Activated CD4-positive, alpha-beta T cell treated with anti-CD3 and anti-CD28 coated beads, Interleukin-10, Interleukin-2, amounts not matched to agents 100 ng/mL and 50 ng/mL, durations not matched to agents 16 hours and 8 hours (primary cell): ENCODE data around the gene L3MBTL3.
"Not testable (repeated sequence)": the region's sequence is repeated elsewhere in the genome, so short reads cannot be mapped to it uniquely, and the experiment has no call there.

Source experiments
- DNase-seq: peaks from one replicate; pipeline ENCODE4 v3.0.0-alpha.2; 2020

L3MBTL3 gene

GRCh38 chr6:130143709-130144108 is 125.3 kb downstream of the L3MBTL3 start:
- no peak for DNase-seq

- DNase-seq = no peak
These were observed 128.7 kb downstream of the L3MBTL3 start for GRCh38 chr6:130147111-130147510.

GRCh38 chr6:130148181-130148580 is 129.8 kb downstream of the L3MBTL3 start:
- DNase-seq = no peak

- DNase-seq = not testable (repeated sequence)
These were observed 130.6 kb downstream of the L3MBTL3 start for GRCh38 chr6:130149016-130149415.

- DNase-seq = no peak
These were observed 132.5 kb downstream of the L3MBTL3 start for GRCh38 chr6:130150906-130151305.

GRCh38 chr6:130152908-130153510 is 134.6 kb downstream of the L3MBTL3 start:
- no peak for DNase-seq

GRCh38 chr6:130156908-130157307 is 138.5 kb downstream of the L3MBTL3 start:
- no peak for DNase-seq

GRCh38 chr6:130158056-130158455 is 139.7 kb downstream of the L3MBTL3 start:
- DNase-seq = no peak

GRCh38 chr6:130158548-130158947 is 140.2 kb downstream of the L3MBTL3 start:
- DNase-seq = no peak

GRCh38 chr6:130159956-130160355 is 141.6 kb downstream of the L3MBTL3 start:
- no peak for DNase-seq

- DNase-seq = no peak
These were observed 143.5 kb downstream of the L3MBTL3 start for GRCh38 chr6:130161683-130162404.

- DNase-seq = no peak
These were observed 144.0 kb downstream of the L3MBTL3 start for GRCh38 chr6:130162421-130162820.

GRCh38 chr6:130163266-130163665 is 144.9 kb downstream of the L3MBTL3 start:
- DNase-seq = no peak

- DNase-seq = no peak
These were observed 145.9 kb downstream of the L3MBTL3 start for GRCh38 chr6:130164251-130164650.

- no peak for DNase-seq
These were observed 149.3 kb downstream of the L3MBTL3 start for GRCh38 chr6:130167655-130168054.

- DNase-seq = not testable (repeated sequence)
These were observed 151.8 kb downstream of the L3MBTL3 start for GRCh38 chr6:130170160-130170559.

- not testable (repeated sequence) for DNase-seq
These were observed 155.1 kb downstream of the L3MBTL3 start for GRCh38 chr6:130173377-130174004.

- DNase-seq = no peak
These were observed 158.0 kb downstream of the L3MBTL3 start for GRCh38 chr6:130176378-130176777.

GRCh38 chr6:130178692-130179091 is 160.3 kb downstream of the L3MBTL3 start:
- DNase-seq = no peak

- DNase-seq = no peak
These were observed 164.1 kb downstream of the L3MBTL3 start for GRCh38 chr6:130182466-130182865.

- DNase-seq = peak; percentile 51
These were observed 165.2 kb downstream of the L3MBTL3 start for GRCh38 chr6:130183271-130184222.

- DNase-seq = no peak
These were observed 167.3 kb downstream of the L3MBTL3 start for GRCh38 chr6:130185658-130186057.
